IMR-90 (cell line): ENCODE measurements around the gene PDE6B. TPM values are rescaled to one million over a fixed set of nuclear protein-coding genes. Genes with fewer than 3 reads are reported as not detected.

Experiments used
- ATAC-seq: fragments of 200-7000 bp; cut with Tn5 transposase; 2 replicates; pipeline ENCODE4 v1.9.1; 2020; ENCODE audit warnings: low read depth, mild to moderate bottlenecking, moderate library complexity
- BruUV-seq: library from RNA; stranded (reverse); fragments of 400-500 nt; replicated peaks from 2 replicates; lab custom pipeline; 2021; lab: Mats Ljungman, UMichigan
- CTCF ChIA-PET: fragments of 300-600 bp; formaldehyde crosslinking; extraction: SDS; loops from one replicate; lab custom pipeline; 2021; ENCODE audit warnings: antibody characterized with exemption; lab: Yijun Ruan, JAX
- POLR2A ChIA-PET: fragments of 300-600 bp; sonication (Branson Sonifier 250); formaldehyde crosslinking; loops from one replicate; lab custom pipeline; 2022; ENCODE audit warnings: antibody characterized with exemption; ENCODE audit not compliant: unreplicated experiment; lab: Charles Lee
- DNase-seq: peaks from one replicate; pipeline ENCODE4 v3.0.0; 2013
- H2AFZ ChIP-seq: replicated peaks from 2 replicates; pipeline ENCODE3; 2013; ENCODE audit warnings: low read length, mild to moderate bottlenecking; ENCODE audit not compliant: poor library complexity
- H2AK5ac ChIP-seq: 2 replicates; pipeline ENCODE4 v1.6.1; 2013; ENCODE audit warnings: low read depth, low read length, inconsistent platforms
- H2AK9ac ChIP-seq: replicated peaks from 2 replicates; pipeline ENCODE3; 2013; ENCODE audit warnings: mild to moderate bottlenecking, low read depth, low read length, moderate library complexity; ENCODE audit not compliant: poor library complexity
- H2BK120ac ChIP-seq: 2 replicates; pipeline ENCODE4 v1.6.1; 2013; ENCODE audit warnings: low read depth, low read length, inconsistent platforms
- H2BK15ac ChIP-seq: 3 replicates; pipeline ENCODE4 v1.6.1; 2013; ENCODE audit warnings: low read depth, low read length, inconsistent platforms
- H2BK20ac ChIP-seq: 2 replicates; pipeline ENCODE4 v1.6.1; 2013; ENCODE audit warnings: low read depth, mild to moderate bottlenecking, inconsistent platforms, low read length, moderate library complexity
- H2BK5ac ChIP-seq: 2 replicates; pipeline ENCODE4 v1.6.1; 2013; ENCODE audit warnings: mild to moderate bottlenecking, low read depth, low read length, inconsistent platforms; ENCODE audit not compliant: poor library complexity, severe bottlenecking
- H3K14ac ChIP-seq: replicated peaks from 2 replicates; pipeline ENCODE4 v1.6.1; 2013; ENCODE audit warnings: low read depth, low read length, inconsistent platforms
- H3K18ac ChIP-seq: 2 replicates; pipeline ENCODE4 v1.6.1; 2013; ENCODE audit warnings: low read depth, low read length, control low read depth
- H3K23ac ChIP-seq: 2 replicates; pipeline ENCODE4 v1.6.1; 2013; ENCODE audit warnings: low read depth, low read length, inconsistent platforms
- H3K27ac ChIP-seq: 2 replicates; pipeline ENCODE4 v1.5.1; 2013; ENCODE audit warnings: mild to moderate bottlenecking, control low read depth, low read length; ENCODE audit not compliant: insufficient read depth
- H3K27me3 ChIP-seq: 2 replicates; pipeline ENCODE4 v1.6.1; 2013; ENCODE audit warnings: low read length; ENCODE audit not compliant: control insufficient read depth, insufficient read depth
- H3K36me3 ChIP-seq: 2 replicates; pipeline ENCODE4 v1.6.1; 2013; ENCODE audit warnings: low read length, mixed read lengths; ENCODE audit not compliant: control insufficient read depth, insufficient read depth
- H3K4ac ChIP-seq: 2 replicates; pipeline ENCODE4 v1.6.1; 2013; ENCODE audit warnings: low read depth, low read length, inconsistent platforms
- H3K4me1 ChIP-seq: 2 replicates; pipeline ENCODE4 v1.6.1; 2013; ENCODE audit warnings: low read length, mixed read lengths; ENCODE audit not compliant: control insufficient read depth, insufficient read depth
- H3K4me2 ChIP-seq: 2 replicates; pipeline ENCODE4 v1.6.1; 2013; ENCODE audit warnings: low read depth, mild to moderate bottlenecking, control low read depth, low read length, moderate library complexity
- H3K4me3 ChIP-seq: 2 replicates; pipeline ENCODE4 v1.5.1; 2013; ENCODE audit warnings: low read depth, mild to moderate bottlenecking, control low read depth, low read length, moderate library complexity; ENCODE audit not compliant: insufficient read depth
- H3K56ac ChIP-seq: 2 replicates; pipeline ENCODE4 v1.6.1; 2013; ENCODE audit warnings: low read length, inconsistent platforms; ENCODE audit not compliant: insufficient read depth; ENCODE audit errors: extremely low read depth
- H3K79me1 ChIP-seq, 2 experiments: 2 replicates each; pipeline ENCODE4 v1.6.1; 2013; ENCODE audit warnings: low read length in 2 of 2, inconsistent platforms in 1 of 2, low read depth in 1 of 2
- H3K9ac ChIP-seq: 2 replicates; pipeline ENCODE4 v1.6.1; 2013; ENCODE audit warnings: low read depth, low read length, control low read depth
- H3K9me1 ChIP-seq: 2 replicates; pipeline ENCODE4 v1.6.1; 2013; ENCODE audit warnings: low read length, inconsistent platforms; ENCODE audit not compliant: insufficient read depth
- H3K9me3 ChIP-seq: 2 replicates; pipeline ENCODE4 v1.6.1; 2013; ENCODE audit warnings: low read length; ENCODE audit not compliant: control insufficient read depth, insufficient read depth
- H4K20me1 ChIP-seq: 2 replicates; pipeline ENCODE4 v1.6.1; 2013; ENCODE audit warnings: low read length, inconsistent platforms; ENCODE audit not compliant: insufficient read depth
- H4K5ac ChIP-seq: 2 replicates; pipeline ENCODE4 v1.6.1; 2013; ENCODE audit warnings: mild to moderate bottlenecking, low read depth, low read length, control low read depth
- H4K8ac ChIP-seq, 2 experiments: 2 replicates each; pipeline ENCODE4 v1.6.1; 2013; ENCODE audit warnings: low read depth in 2 of 2, low read length in 2 of 2, control low read depth in 1 of 2, inconsistent platforms in 1 of 2
- H4K91ac ChIP-seq: 2 replicates; pipeline ENCODE4 v1.6.1; 2013; ENCODE audit warnings: low read depth, low read length, inconsistent platforms; ENCODE audit not compliant: insufficient read depth
- BHLHE40 ChIP-seq: fragments of 150-350 bp; IDR thresholded peaks from 2 replicates; pipeline ENCODE4 v1.6.1; 2016; ENCODE audit warnings: mild to moderate bottlenecking, low read depth, low read length
- CEBPB ChIP-seq: IDR thresholded peaks from 2 replicates; pipeline ENCODE4 v1.6.1; 2012; ENCODE audit warnings: low read depth, low read length, improper control_type of control experiment
- CHD1 ChIP-seq: IDR thresholded peaks from 2 replicates; pipeline ENCODE4 v1.6.1; 2012; ENCODE audit warnings: low read depth, low read length, improper control_type of control experiment
- CTCF ChIP-seq: conservative IDR thresholded peaks from 2 replicates; pipeline ENCODE4 v1.5.1; 2012; ENCODE audit warnings: mild to moderate bottlenecking, low read depth, low read length, improper control_type of control experiment
- ELK1 ChIP-seq: fragments of 150-350 bp; IDR thresholded peaks from 2 replicates; pipeline ENCODE4 v1.6.1; 2016; ENCODE audit warnings: low read depth, mild to moderate bottlenecking, low read length, moderate library complexity, borderline replicate concordance
- FOS ChIP-seq: fragments of 150-350 bp; IDR thresholded peaks from 2 replicates; pipeline ENCODE4 v1.6.1; 2016; ENCODE audit warnings: low read depth, low read length
- MAFK ChIP-seq: IDR thresholded peaks from 2 replicates; pipeline ENCODE4 v1.6.1; 2012; ENCODE audit warnings: low read depth, low read length, improper control_type of control experiment
- MAZ ChIP-seq: IDR thresholded peaks from 2 replicates; pipeline ENCODE4 v1.6.1; 2012; ENCODE audit warnings: low read depth, mild to moderate bottlenecking, low read length, improper control_type of control experiment, moderate library complexity, borderline replicate concordance
- MXI1 ChIP-seq: IDR thresholded peaks from 2 replicates; pipeline ENCODE4 v1.6.1; 2012; ENCODE audit warnings: low read depth, mild to moderate bottlenecking, low read length, moderate library complexity, borderline replicate concordance
- NFE2L2 ChIP-seq: fragments of 150-350 bp; IDR thresholded peaks from 2 replicates; pipeline ENCODE4 v1.6.1; 2016; ENCODE audit warnings: low read depth, mild to moderate bottlenecking, low read length
- POLR2A ChIP-seq: IDR thresholded peaks from 2 replicates; pipeline ENCODE4 v1.6.1; 2012; ENCODE audit warnings: mild to moderate bottlenecking, low read depth, low read length
- RAD21 ChIP-seq: IDR thresholded peaks from 2 replicates; pipeline ENCODE4 v1.6.1; 2012; ENCODE audit warnings: low read length, improper control_type of control experiment
- RCOR1 ChIP-seq: IDR thresholded peaks from 2 replicates; pipeline ENCODE4 v1.6.1; 2012; ENCODE audit warnings: mild to moderate bottlenecking, low read length, improper control_type of control experiment; ENCODE audit not compliant: insufficient replicate concordance
- RFX5 ChIP-seq: IDR thresholded peaks from 2 replicates; pipeline ENCODE4 v1.8.0; 2012; ENCODE audit warnings: low read depth, mild to moderate bottlenecking, low read length, moderate library complexity
- SMC3 ChIP-seq: fragments of 150-350 bp; IDR thresholded peaks from 2 replicates; pipeline ENCODE4 v1.6.1; 2016; ENCODE audit warnings: low read depth, mild to moderate bottlenecking, antibody characterized with exemption, low read length, moderate library complexity
- USF2 ChIP-seq: fragments of 150-350 bp; IDR thresholded peaks from 2 replicates; pipeline ENCODE4 v1.6.1; 2017; ENCODE audit warnings: mild to moderate bottlenecking, antibody characterized with exemption, low read length, low read depth
- WGBS, 2 experiments: methylation state at CpG; one replicate each; pipeline versions ENCODE4 v1.1.5 to v1.1.7; 2013; ENCODE audit warnings: missing lambda C conversion rate in 2 of 2; ENCODE audit not compliant: insufficient read length in 1 of 2; ENCODE audit errors: extremely low coverage in 2 of 2; 5-methylcytosine and 5-hydroxymethylcytosine counted together
- dilution Hi-C: fragments of 300-500 bp; cut with HindIII; formaldehyde crosslinking; loops from one replicate; pipeline ENCODE4 v1.14.3; 2018; ENCODE audit warnings: low sequenced_read_pairs; ENCODE audit not compliant: unreplicated experiment
- in situ Hi-C: fragments of 300-500 bp; cut with MboI; formaldehyde crosslinking; loops from 3 replicates; pipeline ENCODE4 v1.14.3; 2019; ENCODE audit warnings: low sequenced_read_pairs, inconsistent platforms, mixed read lengths
- intact Hi-C: fragments of 100-400 bp; cut with micrococcal nuclease; formaldehyde crosslinking; loops from 2 replicates; pipeline ENCODE4 v1.10.0; 2022
- polyA plus RNA-seq, 3 experiments: library from polyadenylated mRNA; depleted of rRNA; stranded (reverse); fragments of >200 nt; gene quantifications; 2 replicates each; pipeline ENCODE4 v1.2.3, GENCODE V29; 2012; ENCODE audit warnings: low replicate concordance in 1 of 3
- total RNA-seq: library from RNA; depleted of rRNA; stranded (reverse); fragments of >200 nt; gene quantifications from 2 replicates; pipeline ENCODE4 v1.2.3, GENCODE V29; 2012

The PDE6B gene
- total and polyA plus RNA-seq, 2 of the 4 experiments (the other 2 are of a cell fraction), result under 0.01 TPM; not detected in 1

- H2AK5ac ChIP-seq, result no peak overlapping the region
- H2BK20ac ChIP-seq, result no peak overlapping the region
- no peak for DNase-seq
- no peaks in the 10 kb centered on the region for H4K20me1 ChIP-seq
- no peak overlapping the region for H2BK15ac ChIP-seq
- H3K9me3 ChIP-seq, result peaks cover 13% of the 10 kb centered on the region
- no peak overlapping the region for H4K91ac ChIP-seq
- H3K27ac ChIP-seq, result no peak overlapping the region
- no peak overlapping the region for H3K4me3 ChIP-seq
- H3K18ac ChIP-seq, result no peak overlapping the region
- BruUV-seq, result no TSS peak
- no peak for ATAC-seq
- H3K36me3 ChIP-seq, result no peaks in the 10 kb centered on the region
- in situ Hi-C loops (no loop called here), dilution Hi-C loops (no loop called here), intact Hi-C loops (no loop called here)
- H3K4ac ChIP-seq, result no peak overlapping the region
- CTCF ChIA-PET, result no interaction called here
- H3K27me3 ChIP-seq, result peaks cover 11% of the 10 kb centered on the region; the same call in 1 of the 2 replicates
- whole genome bisulfite sequencing, 2 experiments, result 94% methylated on average over 7 of the region's 17 CpGs; no CpG with 5 or more reads in 1 of the 2 experiments
- no peak overlapping the region for H2BK120ac ChIP-seq
- no peak overlapping the region for H3K9ac ChIP-seq
- no peak overlapping the region for H2AK9ac ChIP-seq
- H3K4me2 ChIP-seq, result no peak overlapping the region
- no peak overlapping the region for H2AFZ ChIP-seq
- POLR2A ChIA-PET, result no interaction called here
- no peaks in the 10 kb centered on the region for H3K9me1 ChIP-seq
- no peak overlapping the region for H4K5ac ChIP-seq
- H3K79me1 ChIP-seq, result no peaks in the 10 kb centered on the region
- H4K8ac ChIP-seq, result no peak overlapping the region
- no peaks in the 10 kb centered on the region for H3K4me1 ChIP-seq
- no peak overlapping the region for H2BK5ac ChIP-seq
- no peak overlapping the region for H3K14ac ChIP-seq
- no peak overlapping the region for H3K23ac ChIP-seq
- TF ChIP-seq FOS, result no peak
- no peak for TF ChIP-seq USF2
- TF ChIP-seq MAZ, result no peak
- no peak for TF ChIP-seq RAD21
- TF ChIP-seq NFE2L2, result no peak
- TF ChIP-seq CEBPB, result no peak
- TF ChIP-seq SMC3, result no peak
- TF ChIP-seq POLR2A, result no peak
- TF ChIP-seq BHLHE40, result no peak
- TF ChIP-seq CHD1, result no peak
- no peak for TF ChIP-seq ELK1
- no peak for TF ChIP-seq CTCF
- TF ChIP-seq MXI1, result no peak
- TF ChIP-seq RCOR1, result no peak
- no peak for TF ChIP-seq MAFK
- no peak for TF ChIP-seq RFX5
- H3K56ac ChIP-seq, result no peak overlapping the region
These were observed 29.1 kb downstream of the PDE6B start for GRCh38 chr4:654503-654845.
